ENCODE data around the gene SLC12A7. TPM values are rescaled to one million over a fixed set of nuclear protein-coding genes. Genes with fewer than 3 reads are reported as not detected.
"Not testable (repeated sequence)": the region's sequence is repeated elsewhere in the genome, so short reads cannot be mapped to it uniquely, and the experiment has no call there.

Gene SLC12A7
- total and polyA plus RNA-seq, 7 experiments from 2014 or later: 6.4 to 101 (median 61.9) TPM

- Mint-ChIP-seq H3K4me3 (no peak overlapping the region), H3K9me3 (no peaks in the 10 kb centered on the region), H3K27me3 (no peaks in the 10 kb centered on the region), H3K4me1 (peaks cover 0 to 2% (median 0%) of the 10 kb centered on the region in 7 donors), H3K27ac (no peak overlapping the region), H3K36me3 (peaks cover 4 to 16% (median 6%) of the 10 kb centered on the region in 5 donors)
- Histone ChIP-seq H3K36me3 (ENCODE audit: control insufficient read depth in 2 of 3, insufficient read depth in 3 of 3, low read length in 3 of 3) (peaks cover 0 to 89% (median under 1%) of the 10 kb centered on the region in 3 experiments), H3K4me1 (ENCODE audit: control insufficient read depth in 2 of 2, insufficient read depth in 2 of 2, low read length in 2 of 2) (no peaks in the 10 kb centered on the region), H3K9me3 (ENCODE audit: control insufficient read depth in 2 of 3, low read length in 3 of 3) (no peaks in the 10 kb centered on the region), H3K27me3 (ENCODE audit: control insufficient read depth in 2 of 2, insufficient read depth in 2 of 2, low read length in 2 of 2) (no peaks in the 10 kb centered on the region), H3K4me3 (ENCODE audit: low read length) (no peak overlapping the region), H3K27ac (ENCODE audit: low read depth, low read length) (no peak overlapping the region)
- POLR2A ChIA-PET: no interaction called here
- intact Hi-C loops (cut with micrococcal nuclease): no loop called here
- CTCF ChIA-PET: interaction anchor here (0.6 kb wide), 1 partner anchor 264 kb away, joined by 6 read pairs; no protein-coding TSS in a partner anchor
- no peak for DNase-seq
- no peak for ATAC-seq
These were observed 48.0 kb downstream of the SLC12A7 start for GRCh38 chr5:1063661-1064382.

GRCh38 chr5:1062761-1063568 is 48.9 kb downstream of the SLC12A7 start:
- Histone ChIP-seq H3K9me3 (ENCODE audit: control insufficient read depth in 2 of 3, low read length in 3 of 3) (no peaks in the 10 kb centered on the region), H3K4me1 (ENCODE audit: control insufficient read depth in 2 of 2, insufficient read depth in 2 of 2, low read length in 2 of 2) (no peaks in the 10 kb centered on the region), H3K27ac (ENCODE audit: low read depth, low read length) (no peak overlapping the region), H3K36me3 (ENCODE audit: control insufficient read depth in 2 of 3, insufficient read depth in 3 of 3, low read length in 3 of 3) (peaks cover 0 to 91% (median 0%) of the 10 kb centered on the region in 3 experiments), H3K4me3 (ENCODE audit: low read length) (no peak overlapping the region), H3K27me3 (ENCODE audit: control insufficient read depth in 2 of 2, insufficient read depth in 2 of 2, low read length in 2 of 2) (no peaks in the 10 kb centered on the region)
- Mint-ChIP-seq H3K27me3 (no peaks in the 10 kb centered on the region), H3K4me1 (peaks cover 0 to 2% (median 0%) of the 10 kb centered on the region in 7 donors), H3K4me3 (no peak overlapping the region), H3K9me3 (no peaks in the 10 kb centered on the region), H3K27ac (no peak overlapping the region), H3K36me3 (peaks cover 4 to 16% (median 6%) of the 10 kb centered on the region in 5 donors)
- ChIA-PET POLR2A (interaction anchor here (0.5 kb wide), 1 partner anchor 474 kb away, joined by 3 read pairs; no protein-coding TSS in a partner anchor), CTCF (no interaction called here)
- ATAC-seq: no peak
- intact Hi-C loops (cut with micrococcal nuclease): no loop called here
- DNase-seq: no peak

GRCh38 chr5:1061916-1062315 is 49.9 kb downstream of the SLC12A7 start:
- intact Hi-C loops (cut with micrococcal nuclease): no loop called here
- CTCF ChIA-PET: no interaction called here

GRCh38 chr5:1061292-1061691 is 50.6 kb downstream of the SLC12A7 start:
- H3K4me3 Mint-ChIP-seq; H3K4me3 ChIP-seq (ENCODE audit: low read length); H3K27ac ChIP-seq (ENCODE audit: low read depth, low read length); H3K9me3 ChIP-seq (ENCODE audit: control insufficient read depth in 2 of 3, low read length in 3 of 3); H3K4me1 ChIP-seq (ENCODE audit: control insufficient read depth in 2 of 2, insufficient read depth in 2 of 2, low read length in 2 of 2); CTCF ChIA-PET; POLR2A ChIA-PET; H3K4me1 Mint-ChIP-seq; H3K9me3 Mint-ChIP-seq; H3K27me3 Mint-ChIP-seq; DNase-seq; H3K27ac Mint-ChIP-seq; H3K27me3 ChIP-seq (ENCODE audit: control insufficient read depth in 2 of 2, insufficient read depth in 2 of 2, low read length in 2 of 2); intact Hi-C loops (cut with micrococcal nuclease); ATAC-seq: not testable (repeated sequence)
- H3K36me3 Mint-ChIP-seq: peaks cover 2 to 11% (median 2%) of the 10 kb centered on the region in 5 donors
- peaks cover 0 to 91% (median 0%) of the 10 kb centered on the region in 3 experiments for H3K36me3 ChIP-seq (ENCODE audit: control insufficient read depth in 2 of 3, insufficient read depth in 3 of 3, low read length in 3 of 3)

More at GRCh38 chr5:1061916-1062315, 49.9 kb downstream of the SLC12A7 start:
- Histone ChIP-seq H3K27ac (ENCODE audit: low read depth, low read length) (no peak overlapping the region), H3K27me3 (ENCODE audit: control insufficient read depth in 2 of 2, insufficient read depth in 2 of 2, low read length in 2 of 2) (no peaks in the 10 kb centered on the region), H3K9me3 (ENCODE audit: control insufficient read depth in 2 of 3, low read length in 3 of 3) (no peaks in the 10 kb centered on the region), H3K4me1 (ENCODE audit: control insufficient read depth in 2 of 2, insufficient read depth in 2 of 2, low read length in 2 of 2) (no peaks in the 10 kb centered on the region), H3K36me3 (ENCODE audit: control insufficient read depth in 2 of 3, insufficient read depth in 3 of 3, low read length in 3 of 3) (peaks cover 0 to 91% (median 0%) of the 10 kb centered on the region in 3 experiments), H3K4me3 (ENCODE audit: low read length) (no peak overlapping the region)
- no peak for ATAC-seq
- Mint-ChIP-seq H3K27ac (peak overlapping the region in 1 of 9 donors; percentile 54), H3K36me3 (peaks cover 3 to 13% (median 5%) of the 10 kb centered on the region in 5 donors), H3K4me3 (no peak overlapping the region), H3K4me1 (peaks cover 0 to 2% (median 0%) of the 10 kb centered on the region in 7 donors), H3K9me3 (no peaks in the 10 kb centered on the region), H3K27me3 (no peaks in the 10 kb centered on the region)
- no peak for DNase-seq
- POLR2A ChIA-PET: no interaction called here

- no peaks in the 10 kb centered on the region for H3K9me3 ChIP-seq (ENCODE audit: control insufficient read depth in 2 of 3, low read length in 3 of 3)
- peaks cover 0 to 91% (median 0%) of the 10 kb centered on the region in 3 experiments for H3K36me3 ChIP-seq (ENCODE audit: control insufficient read depth in 2 of 3, insufficient read depth in 3 of 3, low read length in 3 of 3)
- intact Hi-C loops (cut with micrococcal nuclease): no loop called here
- Mint-ChIP-seq H3K27me3 (no peaks in the 10 kb centered on the region), H3K9me3 (no peaks in the 10 kb centered on the region), H3K36me3 (peaks cover 0 to 12% (median 0%) of the 10 kb centered on the region in 5 donors), H3K27ac (no peak overlapping the region), H3K4me1 (no peaks in the 10 kb centered on the region), H3K4me3 (no peak overlapping the region)
- CTCF ChIA-PET: no interaction called here
- no peaks in the 10 kb centered on the region for H3K4me1 ChIP-seq (ENCODE audit: control insufficient read depth in 2 of 2, insufficient read depth in 2 of 2, low read length in 2 of 2)
- ATAC-seq (no peak), DNase-seq (no peak)
- POLR2A ChIA-PET: no interaction called here
- no peak overlapping the region for H3K4me3 ChIP-seq (ENCODE audit: low read length)
- no peaks in the 10 kb centered on the region for H3K27me3 ChIP-seq (ENCODE audit: control insufficient read depth in 2 of 2, insufficient read depth in 2 of 2, low read length in 2 of 2)
- no peak overlapping the region for H3K27ac ChIP-seq (ENCODE audit: low read depth, low read length)
These were observed 51.3 kb downstream of the SLC12A7 start for GRCh38 chr5:1060535-1060981.

- no peak for DNase-seq
- Histone ChIP-seq H3K4me1 (ENCODE audit: control insufficient read depth in 2 of 2, insufficient read depth in 2 of 2, low read length in 2 of 2) (no peaks in the 10 kb centered on the region), H3K27ac (ENCODE audit: low read depth, low read length) (no peak overlapping the region), H3K4me3 (ENCODE audit: low read length) (no peak overlapping the region), H3K9me3 (ENCODE audit: control insufficient read depth in 2 of 3, low read length in 3 of 3) (no peaks in the 10 kb centered on the region), H3K27me3 (ENCODE audit: control insufficient read depth in 2 of 2, insufficient read depth in 2 of 2, low read length in 2 of 2) (no peaks in the 10 kb centered on the region), H3K36me3 (ENCODE audit: control insufficient read depth in 2 of 3, insufficient read depth in 3 of 3, low read length in 3 of 3) (peaks cover 0 to 91% (median 0%) of the 10 kb centered on the region in 3 experiments)
- ChIA-PET POLR2A (no interaction called here), CTCF (no interaction called here)
- no peaks in the 10 kb centered on the region for H3K27me3 Mint-ChIP-seq
- no peak overlapping the region for H3K4me3 Mint-ChIP-seq
- intact Hi-C loops (cut with micrococcal nuclease): loop anchor here in 1 of 2 donors (10.0 kb wide), 1 partner anchor 45 kb away; no protein-coding TSS in a partner anchor
- no peak for ATAC-seq
- no peaks in the 10 kb centered on the region for H3K9me3 Mint-ChIP-seq
- H3K4me1 Mint-ChIP-seq: no peaks in the 10 kb centered on the region
- peaks cover 0 to 17% (median 4%) of the 10 kb centered on the region in 5 donors for H3K36me3 Mint-ChIP-seq
- H3K27ac Mint-ChIP-seq: no peak overlapping the region
These were observed 52.0 kb downstream of the SLC12A7 start for GRCh38 chr5:1059884-1060263.
